ENCODE data around the gene APOL1.
"Not testable (repeated sequence)": the region's sequence is repeated elsewhere in the genome, so short reads cannot be mapped to it uniquely, and the experiment has no call there.

APOL1 gene

GRCh38 chr22:36252754-36253522 is at the start of gene APOL1:
TSS of gene APOL1 (plus strand) at chr22:36253133. CDS start at chr22:36254956, 1,823 bp downstream.
- DNase-seq: peak; percentile 44 to 49

- DNase-seq: not testable (repeated sequence)
These were observed 49.5 kb upstream of the APOL1 start for GRCh38 chr22:36203441-36203840.

- no peak for DNase-seq
These were observed 48.8 kb upstream of the APOL1 start for GRCh38 chr22:36204001-36204631.

GRCh38 chr22:36204632-36205015 is 48.3 kb upstream of the APOL1 start:
- no peak for DNase-seq

GRCh38 chr22:36205573-36205972 is 47.4 kb upstream of the APOL1 start:
- DNase-seq: not testable (repeated sequence)

- no peak for DNase-seq
These were observed 46.7 kb upstream of the APOL1 start for GRCh38 chr22:36206255-36206654.

GRCh38 chr22:36208162-36208765 is 44.7 kb upstream of the APOL1 start:
- no peak for DNase-seq

- DNase-seq: no peak
These were observed 44.0 kb upstream of the APOL1 start for GRCh38 chr22:36208914-36209313.

GRCh38 chr22:36209488-36209908 is 43.4 kb upstream of the APOL1 start:
- not testable (repeated sequence) for DNase-seq

- DNase-seq: no peak
These were observed 42.7 kb upstream of the APOL1 start for GRCh38 chr22:36210224-36210623.

- DNase-seq: no peak
These were observed 41.6 kb upstream of the APOL1 start for GRCh38 chr22:36211237-36211861.

- no peak for DNase-seq
These were observed 40.0 kb upstream of the APOL1 start for GRCh38 chr22:36212901-36213300.

GRCh38 chr22:36213586-36213985 is 39.3 kb upstream of the APOL1 start:
- no peak for DNase-seq

- no peak for DNase-seq
These were observed 37.0 kb upstream of the APOL1 start for GRCh38 chr22:36215981-36216380.

GRCh38 chr22:36218648-36219193 is 34.2 kb upstream of the APOL1 start:
- DNase-seq: no peak

- DNase-seq: no peak
These were observed 32.4 kb upstream of the APOL1 start for GRCh38 chr22:36220451-36220921.

- peak; percentile 38 to 42 for DNase-seq
These were observed 30.9 kb upstream of the APOL1 start for GRCh38 chr22:36221799-36222751.

GRCh38 chr22:36222887-36223450 is 30.0 kb upstream of the APOL1 start:
- DNase-seq: no peak

- DNase-seq: no peak
These were observed 29.4 kb upstream of the APOL1 start for GRCh38 chr22:36223504-36223903.

GRCh38 chr22:36224245-36224644 is 28.7 kb upstream of the APOL1 start:
- no peak for DNase-seq

GRCh38 chr22:36225333-36225922 is 27.5 kb upstream of the APOL1 start:
- no peak for DNase-seq
